Thyroid gland (tissue), 4 donors: ENCODE results near the gene MAP6D1. TPM values are rescaled to one million over a fixed set of nuclear protein-coding genes. Genes with fewer than 3 reads are reported as not detected.

Experiments
- DNase-seq, 2 donors: peaks; one replicate each; pipeline ENCODE4 v3.0.0-alpha.2; 2019
- H3K27ac ChIP-seq, 3 donors: fragments of 200-600 bp; sonication (generic); 1 replicate in 2 of 3; 2 replicates in 1 of 3; pipeline ENCODE4 v1.5.1; 2016 to 2019; ENCODE audit warnings: mild to moderate bottlenecking in 1 of 3, moderate library complexity in 1 of 3
- H3K27me3 ChIP-seq: fragments of 200-600 bp; sonication (generic); one replicate; pipeline ENCODE4 v1.5.1; 2019
- H3K36me3 ChIP-seq, 2 donors: fragments of 200-600 bp; sonication (generic); one replicate each; pipeline ENCODE4 v1.5.1; 2016 to 2019
- H3K4me1 ChIP-seq, 2 donors: fragments of 200-600 bp; sonication (generic); one replicate each; pipeline ENCODE4 v1.5.1; 2017 to 2019
- H3K4me3 ChIP-seq, 3 donors: fragments of 200-600 bp; sonication (generic); replicated peaks in 1 of 3; 1 replicate in 2 of 3; 2 replicates in 1 of 3; pipeline ENCODE4 v1.5.1; 2016; ENCODE audit warnings: mild to moderate bottlenecking in 1 of 3
- H3K9me3 ChIP-seq: fragments of 200-600 bp; sonication (generic); one replicate; pipeline ENCODE4 v1.5.1; 2017
- CTCF ChIP-seq, 6 experiments: fragments of 200-600 bp in 3 of 6; fragments of 450-650 bp in 3 of 6; sonication (generic) in 3 of 6; IDR thresholded peaks; one replicate each; pipeline ENCODE4 v1.5.1; 2016 to 2019; ENCODE audit warnings: antibody characterized with exemption in 6 of 6, mild to moderate bottlenecking in 2 of 6, inconsistent platforms in 1 of 6, moderate library complexity in 1 of 6
- POLR2A ChIP-seq, 2 donors: fragments of 450-650 bp; IDR thresholded peaks; one replicate each; pipeline ENCODE4 v1.6.1; 2017; ENCODE audit warnings: antibody characterized with exemption in 2 of 2, mild to moderate bottlenecking in 2 of 2, moderate library complexity in 1 of 2
- WGBS, 2 donors: methylation state at CpG; one replicate each; pipeline ENCODE4 v1.1.5; 2017; 5-methylcytosine and 5-hydroxymethylcytosine counted together
- intact Hi-C: fragments of 100-400 bp; cut with DNase I; formaldehyde crosslinking; loops from one replicate; pipeline ENCODE4 v1.15.1; 2023
- total RNA-seq, 4 donors: library from RNA; depleted of rRNA; stranded (reverse); fragments of >200 nt; gene quantifications; one replicate each; pipeline ENCODE4 v1.2.3, GENCODE V29; 2016

Gene MAP6D1
- total RNA-seq, 4 donors from 2014 or later: 3.0 to 4.9 (median 3.0) TPM; not detected in 1

- TF ChIP-seq POLR2A (IDR thresholded peaks at IDR 0.05) (no peak), CTCF (IDR thresholded peaks at IDR 0.05) (no peak)
- Histone ChIP-seq H3K9me3 (no peaks in the 10 kb centered on the region), H3K27ac (no peak overlapping the region), H3K4me1 (peaks cover 0 to 3% of the 10 kb centered on the region in 2 donors), H3K4me3 (no peak overlapping the region), H3K27me3 (no peaks in the 10 kb centered on the region), H3K36me3 (peaks cover 42 to 68% of the 10 kb centered on the region in 2 donors)
- 71 to 75% methylated on average over 4 of the region's 4 CpGs for WGBS, 2 donors
- DNase-seq: peak in 1 of 2 donors; percentile 17
- intact Hi-C loops: no loop called here
Observed at GRCh38 chr3:183862610-183863009, 37.2 kb upstream of the MAP6D1 start.

- Histone ChIP-seq H3K27ac (no peak overlapping the region), H3K27me3 (no peaks in the 10 kb centered on the region), H3K9me3 (no peaks in the 10 kb centered on the region), H3K4me1 (peaks cover 0 to 1% of the 10 kb centered on the region in 2 donors), H3K4me3 (no peak overlapping the region), H3K36me3 (peaks cover 19 to 49% of the 10 kb centered on the region in 2 donors)
- DNase-seq: no peak
- intact Hi-C loops: no loop called here
- TF ChIP-seq CTCF (IDR thresholded peaks at IDR 0.05): no peak
- no peak for TF ChIP-seq POLR2A (IDR thresholded peaks at IDR 0.05)
- 93 to 95% methylated on average over 3 of the region's 3 CpGs for WGBS, 2 donors
Observed at GRCh38 chr3:183857863-183858262, 32.5 kb upstream of the MAP6D1 start.

GRCh38 chr3:183854318-183855035, 29.1 kb upstream of the MAP6D1 start:
- no peak overlapping the region for H3K4me3 ChIP-seq
- WGBS, 2 donors: 79 to 91% methylated on average over 4 of the region's 4 CpGs
- no peaks in the 10 kb centered on the region for H3K27me3 ChIP-seq
- no peaks in the 10 kb centered on the region for H3K4me1 ChIP-seq
- peaks cover 3 to 20% of the 10 kb centered on the region in 2 donors for H3K36me3 ChIP-seq
- intact Hi-C loops: no loop called here
- no peak for TF ChIP-seq CTCF (IDR thresholded peaks at IDR 0.05)
- no peak for TF ChIP-seq POLR2A (IDR thresholded peaks at IDR 0.05)
- H3K9me3 ChIP-seq: no peaks in the 10 kb centered on the region
- DNase-seq: no peak
- H3K27ac ChIP-seq: no peak overlapping the region

DNA sequence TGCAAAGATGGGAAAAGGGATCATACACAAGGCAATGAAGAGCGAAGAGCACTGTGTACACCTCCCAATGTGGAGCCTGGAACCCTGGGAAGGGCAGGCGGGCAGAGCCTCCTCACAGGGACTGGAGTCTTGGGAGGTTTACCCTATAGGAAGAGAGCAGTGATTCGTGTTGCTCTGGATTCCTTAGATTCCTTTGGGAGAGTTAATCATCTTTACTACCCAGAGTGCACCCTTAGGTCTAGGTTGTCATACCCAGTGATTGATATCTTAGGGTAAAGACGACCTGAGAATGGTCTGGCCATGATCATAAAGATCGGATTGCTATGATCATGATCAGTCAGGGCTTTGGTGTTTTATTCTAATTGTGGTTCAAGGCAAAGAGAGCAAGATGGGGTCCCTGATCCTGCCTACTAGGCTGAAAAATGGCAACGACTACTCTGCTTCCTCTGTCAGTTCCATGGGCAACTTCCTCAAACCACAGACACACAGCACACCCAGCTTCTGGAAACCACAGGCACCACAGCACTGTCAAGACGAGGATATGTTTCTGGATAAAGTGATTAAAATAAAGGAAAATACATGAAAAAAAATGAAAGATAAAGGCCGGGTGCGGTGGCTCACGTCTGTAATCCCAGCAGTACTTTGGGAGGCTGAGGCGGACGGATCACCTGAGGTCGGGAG, 20.4 kb upstream of the MAP6D1 start:
- H3K9me3 ChIP-seq: no peaks in the 10 kb centered on the region
- no peaks in the 10 kb centered on the region for H3K27me3 ChIP-seq
- no peak for DNase-seq
- WGBS, 2 donors: 88 to 92% methylated on average over 13 of the region's 13 CpGs
- no peak for TF ChIP-seq POLR2A (IDR thresholded peaks at IDR 0.05)
- no peak for TF ChIP-seq CTCF (IDR thresholded peaks at IDR 0.05)
- H3K4me3 ChIP-seq: no peak overlapping the region
- peaks cover 27 to 39% of the 10 kb centered on the region in 2 donors for H3K36me3 ChIP-seq
- H3K4me1 ChIP-seq: no peaks in the 10 kb centered on the region
- intact Hi-C loops: no loop called here
- H3K27ac ChIP-seq: no peak overlapping the region

GRCh38 chr3:183845090-183845489, 19.7 kb upstream of the MAP6D1 start:
- H3K9me3 ChIP-seq: no peaks in the 10 kb centered on the region
- no peaks in the 10 kb centered on the region for H3K27me3 ChIP-seq
- intact Hi-C loops: no loop called here
- H3K4me1 ChIP-seq: no peaks in the 10 kb centered on the region
- H3K4me3 ChIP-seq: no peak overlapping the region
- TF ChIP-seq CTCF (IDR thresholded peaks at IDR 0.05): no peak
- TF ChIP-seq POLR2A (IDR thresholded peaks at IDR 0.05): no peak
- no peak overlapping the region for H3K27ac ChIP-seq
- DNase-seq: no peak
- 88 to 91% methylated on average over 4 of the region's 4 CpGs for WGBS, 2 donors
- H3K36me3 ChIP-seq: peaks cover 27 to 40% of the 10 kb centered on the region in 2 donors
